HG03575 (cell line): ENCODE measurements around the gene SF3A2.

Source experiments
- ATAC-seq: cut with Tn5 transposase; IDR thresholded peaks from one replicate; pipeline ENCODE4 v1.9.1; 2021; ENCODE audit not compliant: unreplicated experiment, insufficient number of reproducible peaks, low FRiP score; ENCODE audit errors: extremely low read depth

The SF3A2 gene

GRCh38 chr19:2223959-2224358 is 12.7 kb upstream of the SF3A2 start:
- no peak for ATAC-seq

- ATAC-seq, result no peak
Measured at GRCh38 chr19:2224754-2225349, 11.8 kb upstream of the SF3A2 start.

- no peak for ATAC-seq
Measured at GRCh38 chr19:2225415-2226050, 11.1 kb upstream of the SF3A2 start.

GRCh38 chr19:2226051-2226839 is 10.4 kb upstream of the SF3A2 start:
- no peak for ATAC-seq

GRCh38 chr19:2226840-2227360 is 9.7 kb upstream of the SF3A2 start:
- no peak for ATAC-seq

GRCh38 chr19:2227415-2228156 is 9.0 kb upstream of the SF3A2 start:
- ATAC-seq, result no peak

- no peak for ATAC-seq
Measured at GRCh38 chr19:2228157-2229030, 8.2 kb upstream of the SF3A2 start.

- ATAC-seq, result no peak
Measured at GRCh38 chr19:2229103-2230032, 7.3 kb upstream of the SF3A2 start.

GRCh38 chr19:2230033-2230531 is 6.5 kb upstream of the SF3A2 start:
- ATAC-seq, result no peak

GRCh38 chr19:2230807-2231533 is 5.7 kb upstream of the SF3A2 start:
- ATAC-seq, result no peak

GRCh38 chr19:2231621-2232221 is 4.9 kb upstream of the SF3A2 start:
- ATAC-seq, result no peak

- ATAC-seq, result no peak
Measured at GRCh38 chr19:2232286-2233151, 4.1 kb upstream of the SF3A2 start.

GRCh38 chr19:2233601-2234280 is 2.9 kb upstream of the SF3A2 start:
- no peak for ATAC-seq

GRCh38 chr19:2234996-2235380 is 1.6 kb upstream of the SF3A2 start:
- ATAC-seq, result no peak
